ENCODE data around the gene MRM2.

MRM2 gene

DNA sequence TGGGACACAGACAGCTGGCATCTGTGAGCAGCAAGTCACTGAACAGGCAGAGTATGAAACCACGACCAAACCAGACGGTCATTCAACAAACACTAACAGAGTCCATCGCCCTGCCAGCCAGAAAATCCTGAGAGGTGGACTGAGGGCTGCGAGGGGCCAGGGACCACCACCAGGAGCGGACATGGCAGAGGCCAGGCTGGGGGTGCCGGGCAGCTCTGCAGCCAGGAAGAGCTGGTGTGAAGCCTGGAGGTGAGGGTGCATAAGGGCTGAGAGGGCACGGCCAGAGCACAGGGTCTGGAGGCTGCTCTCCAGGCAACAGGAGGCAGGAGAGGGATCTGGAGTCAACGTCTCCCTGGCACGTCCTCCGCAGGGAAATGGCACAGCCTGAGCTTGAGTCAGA, 24.8 kb downstream of the MRM2 start:
- H2AFZ ChIP-seq (ENCODE audit: low read length), result no peak overlapping the region
- TF ChIP-seq, protein P1, sequence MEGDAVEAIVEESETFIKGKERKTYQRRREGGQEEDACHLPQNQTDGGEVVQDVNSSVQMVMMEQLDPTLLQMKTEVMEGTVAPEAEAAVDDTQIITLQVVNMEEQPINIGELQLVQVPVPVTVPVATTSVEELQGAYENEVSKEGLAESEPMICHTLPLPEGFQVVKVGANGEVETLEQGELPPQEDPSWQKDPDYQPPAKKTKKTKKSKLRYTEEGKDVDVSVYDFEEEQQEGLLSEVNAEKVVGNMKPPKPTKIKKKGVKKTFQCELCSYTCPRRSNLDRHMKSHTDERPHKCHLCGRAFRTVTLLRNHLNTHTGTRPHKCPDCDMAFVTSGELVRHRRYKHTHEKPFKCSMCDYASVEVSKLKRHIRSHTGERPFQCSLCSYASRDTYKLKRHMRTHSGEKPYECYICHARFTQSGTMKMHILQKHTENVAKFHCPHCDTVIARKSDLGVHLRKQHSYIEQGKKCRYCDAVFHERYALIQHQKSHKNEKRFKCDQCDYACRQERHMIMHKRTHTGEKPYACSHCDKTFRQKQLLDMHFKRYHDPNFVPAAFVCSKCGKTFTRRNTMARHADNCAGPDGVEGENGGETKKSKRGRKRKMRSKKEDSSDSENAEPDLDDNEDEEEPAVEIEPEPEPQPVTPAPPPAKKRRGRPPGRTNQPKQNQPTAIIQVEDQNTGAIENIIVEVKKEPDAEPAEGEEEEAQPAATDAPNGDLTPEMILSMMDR (IDR thresholded peaks at IDR 0.05; ENCODE audit: low read length), result no peak
- TF ChIP-seq EZH2 (optimal IDR thresholded peaks at IDR 0.05; ENCODE audit: low read depth, low read length) (no peak), EZH2phosphoT487 (IDR thresholded peaks at IDR 0.05; ENCODE audit: low read length) (no peak)
- H3K27ac ChIP-seq (ENCODE audit: low read length), result no peak overlapping the region
- no peaks in the 10 kb centered on the region for H3K36me3 ChIP-seq (replicated peaks; ENCODE audit: insufficient read depth, low read length)
- no peak overlapping the region for H3K4me3 ChIP-seq (ENCODE audit: low read length)
- H3K27me3 ChIP-seq (replicated peaks; ENCODE audit: insufficient read depth, low read length), result no peaks in the 10 kb centered on the region
- no peak for DNase-seq
- no peaks in the 10 kb centered on the region for H3K4me1 ChIP-seq (ENCODE audit: low read length)
- H3K79me2 ChIP-seq (ENCODE audit: low read length), result peaks cover 2% of the 10 kb centered on the region; the same call in 1 of the 2 replicates
- no peak overlapping the region for H3K4me2 ChIP-seq (ENCODE audit: low read depth, low read length)
- no peaks in the 10 kb centered on the region for H3F3A ChIP-seq (ENCODE audit: insufficient read depth, low read length)
- H3K9me2 ChIP-seq (replicated peaks; ENCODE audit: insufficient read depth, low read length), result no peaks in the 10 kb centered on the region
- no peak overlapping the region for H3K9ac ChIP-seq (ENCODE audit: low read length)
- no peaks in the 10 kb centered on the region for H3K9me3 ChIP-seq (replicated peaks; ENCODE audit: insufficient read depth, low read length)
- H4K20me1 ChIP-seq (ENCODE audit: insufficient read depth, low read length), result no peaks in the 10 kb centered on the region

DNA sequence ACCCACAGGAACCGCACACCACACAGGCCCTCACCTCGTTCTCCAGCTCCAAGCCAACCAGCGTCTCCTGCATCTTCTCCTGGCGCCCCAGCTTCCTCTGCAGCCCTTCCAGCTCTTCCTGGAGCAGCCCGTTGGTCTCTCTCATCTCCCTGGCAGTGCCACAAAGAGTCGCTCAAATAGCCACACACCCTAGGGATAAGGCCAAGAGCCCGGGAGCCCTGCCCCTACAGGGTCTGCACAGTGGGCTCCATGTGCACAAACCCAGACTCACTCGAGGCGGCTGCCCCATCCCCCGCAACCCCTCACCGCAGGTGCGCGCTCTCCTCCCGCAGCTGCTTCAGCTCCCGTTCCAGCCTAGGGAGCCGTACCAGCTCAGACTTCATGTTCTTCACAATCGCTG, 26.2 kb downstream of the MRM2 start:
- no peak overlapping the region for H3K9ac ChIP-seq (ENCODE audit: low read length)
- H3K9me2 ChIP-seq (replicated peaks; ENCODE audit: insufficient read depth, low read length), result no peaks in the 10 kb centered on the region
- H3F3A ChIP-seq (ENCODE audit: insufficient read depth, low read length), result no peaks in the 10 kb centered on the region
- no peaks in the 10 kb centered on the region for H4K20me1 ChIP-seq (ENCODE audit: insufficient read depth, low read length)
- H3K36me3 ChIP-seq (replicated peaks; ENCODE audit: insufficient read depth, low read length), result no peaks in the 10 kb centered on the region
- no peaks in the 10 kb centered on the region for H3K9me3 ChIP-seq (replicated peaks; ENCODE audit: insufficient read depth, low read length)
- H3K4me1 ChIP-seq (ENCODE audit: low read length), result no peaks in the 10 kb centered on the region
- H3K79me2 ChIP-seq (ENCODE audit: low read length), result no peaks in the 10 kb centered on the region
- no peak overlapping the region for H3K4me3 ChIP-seq (ENCODE audit: low read length)
- H3K4me2 ChIP-seq (ENCODE audit: low read depth, low read length), result no peak overlapping the region
- DNase-seq, result no peak
- no peak overlapping the region for H2AFZ ChIP-seq (ENCODE audit: low read length)
- H3K27me3 ChIP-seq (replicated peaks; ENCODE audit: insufficient read depth, low read length), result no peaks in the 10 kb centered on the region
- H3K27ac ChIP-seq (ENCODE audit: low read length), result no peak overlapping the region
- no peak for TF ChIP-seq EZH2phosphoT487 (IDR thresholded peaks at IDR 0.05; ENCODE audit: low read length)
- no peak for TF ChIP-seq EZH2 (optimal IDR thresholded peaks at IDR 0.05; ENCODE audit: low read depth, low read length)
- TF ChIP-seq, protein P1 (IDR thresholded peaks at IDR 0.05; ENCODE audit: low read length), result no peak

DNA sequence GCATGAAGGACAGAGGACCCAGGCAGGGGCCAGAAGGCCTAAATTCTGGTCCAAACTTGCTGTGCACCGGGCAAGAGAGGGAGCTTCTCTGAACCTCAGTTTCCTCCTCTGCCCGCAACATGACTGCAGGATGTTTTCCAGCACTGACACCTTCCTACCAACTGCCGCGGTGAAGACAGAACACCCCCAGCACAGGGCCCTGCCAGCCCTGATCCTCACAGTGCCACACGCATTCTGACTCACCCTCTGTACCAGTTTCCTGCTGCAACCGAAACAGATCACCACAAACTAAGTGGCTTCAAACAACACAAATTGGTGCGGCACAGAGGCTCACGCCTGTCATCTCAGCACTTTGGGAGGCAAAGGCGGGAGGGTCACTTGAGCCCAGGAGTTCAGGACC, 27.4 kb downstream of the MRM2 start:
- no peak overlapping the region for H3K27ac ChIP-seq (ENCODE audit: low read length)
- H3K4me2 ChIP-seq (ENCODE audit: low read depth, low read length), result no peak overlapping the region
- H3K4me3 ChIP-seq (ENCODE audit: low read length), result no peak overlapping the region
- H2AFZ ChIP-seq (ENCODE audit: low read length), result no peak overlapping the region
- H3K36me3 ChIP-seq (replicated peaks; ENCODE audit: insufficient read depth, low read length), result no peaks in the 10 kb centered on the region
- H3K79me2 ChIP-seq (ENCODE audit: low read length), result no peaks in the 10 kb centered on the region
- no peaks in the 10 kb centered on the region for H3K27me3 ChIP-seq (replicated peaks; ENCODE audit: insufficient read depth, low read length)
- H3K9me2 ChIP-seq (replicated peaks; ENCODE audit: insufficient read depth, low read length), result no peaks in the 10 kb centered on the region
- no peaks in the 10 kb centered on the region for H4K20me1 ChIP-seq (ENCODE audit: insufficient read depth, low read length)
- H3K4me1 ChIP-seq (ENCODE audit: low read length), result no peaks in the 10 kb centered on the region
- H3K9me3 ChIP-seq (replicated peaks; ENCODE audit: insufficient read depth, low read length), result no peaks in the 10 kb centered on the region
- no peaks in the 10 kb centered on the region for H3F3A ChIP-seq (ENCODE audit: insufficient read depth, low read length)
- no peak for DNase-seq
- H3K9ac ChIP-seq (ENCODE audit: low read length), result no peak overlapping the region
- TF ChIP-seq, protein P1 (IDR thresholded peaks at IDR 0.05; ENCODE audit: low read length), result no peak
- no peak for TF ChIP-seq EZH2phosphoT487 (IDR thresholded peaks at IDR 0.05; ENCODE audit: low read length)
- TF ChIP-seq EZH2 (optimal IDR thresholded peaks at IDR 0.05; ENCODE audit: low read depth, low read length), result no peak
